SU-DHL-6 (cell line): ENCODE data around the gene CDH23.

Experiments
- H2AFZ ChIP-seq: fragments of 200-600 bp; sonication (generic); 2 replicates; pipeline ENCODE4 v1.6.1; 2014; ENCODE audit warnings: low read depth, mild to moderate bottlenecking, moderate library complexity, mixed read lengths, antibody characterized with exemption, low read length; ENCODE audit not compliant: severe bottlenecking
- H3F3A ChIP-seq: fragments of 200-600 bp; shearing (Covaris generic); 2 replicates; pipeline ENCODE4 v1.6.0; 2016; ENCODE audit warnings: antibody characterized with exemption, mild to moderate bottlenecking; ENCODE audit not compliant: insufficient read depth
- H3K27ac ChIP-seq: fragments of 200-600 bp; sonication (generic); 2 replicates; pipeline ENCODE4 v1.5.1; 2016; ENCODE audit warnings: low read depth, mild to moderate bottlenecking, low read length, moderate library complexity, mixed read lengths
- H3K27me3 ChIP-seq: fragments of 200-600 bp; sonication (generic), shearing (Covaris generic); 2 replicates; pipeline ENCODE4 v1.6.0; 2014; ENCODE audit warnings: mild to moderate bottlenecking, low read length
- H3K36me3 ChIP-seq: fragments of 200-600 bp; sonication (generic); 2 replicates; pipeline ENCODE4 v1.6.1; 2014; ENCODE audit warnings: mild to moderate bottlenecking, low read length, mixed read lengths
- H3K4me2 ChIP-seq: fragments of 300-600, 200-600 bp; shearing (Covaris generic), sonication (generic); 2 replicates; pipeline ENCODE4 v1.6.0; 2014; ENCODE audit warnings: low read length, low read depth, mild to moderate bottlenecking; ENCODE audit not compliant: poor library complexity, severe bottlenecking
- H3K4me3 ChIP-seq: fragments of 200-600 bp; sonication (generic); 2 replicates; pipeline ENCODE4 v1.5.1; 2014; ENCODE audit warnings: antibody characterized with exemption, low read length, mild to moderate bottlenecking, mixed read lengths; ENCODE audit not compliant: insufficient read depth, poor library complexity, severe bottlenecking
- H3K79me2 ChIP-seq: fragments of 200-600 bp; sonication (generic); 2 replicates; pipeline ENCODE4 v1.6.1; 2014; ENCODE audit warnings: mild to moderate bottlenecking, low read length, moderate library complexity; ENCODE audit not compliant: insufficient read depth
- H3K9ac ChIP-seq: fragments of 200-600 bp; sonication (generic); 2 replicates; pipeline ENCODE4 v1.7.0; 2014; ENCODE audit warnings: mild to moderate bottlenecking, low read length
- H3K9me2 ChIP-seq: fragments of 200-600 bp; sonication (generic); replicated peaks from 2 replicates; pipeline ENCODE4 v1.6.1; 2014; ENCODE audit warnings: low read length; ENCODE audit not compliant: insufficient read depth
- H3K9me3 ChIP-seq: fragments of 200-600 bp; sonication (generic); 2 replicates; pipeline ENCODE4 v1.6.1; 2014; ENCODE audit warnings: low read length, mixed read lengths; ENCODE audit not compliant: insufficient read depth
- H4K20me1 ChIP-seq: fragments of 200-600 bp; sonication (generic); 2 replicates; pipeline ENCODE4 v1.6.1; 2014; ENCODE audit warnings: low read depth, mild to moderate bottlenecking, antibody characterized with exemption, low read length, moderate library complexity, mixed read lengths
- EZH2phosphoT487 ChIP-seq: fragments of 200-600 bp; sonication (generic), shearing (Covaris generic); conservative IDR thresholded peaks from 2 replicates; pipeline ENCODE4 v1.6.1; 2018; ENCODE audit warnings: mild to moderate bottlenecking, antibody characterized with exemption, low read length, moderate library complexity, mixed read lengths
- TF ChIP-seq, protein P1 (sequence below): fragments of 200-600 bp; sonication (generic); IDR thresholded peaks from one replicate; pipeline ENCODE4 v1.5.1; 2017; ENCODE audit warnings: antibody characterized with exemption, mild to moderate bottlenecking, low read length, moderate library complexity; ENCODE audit not compliant: insufficient read depth, poor library complexity, severe bottlenecking

CDH23 gene

DNA sequence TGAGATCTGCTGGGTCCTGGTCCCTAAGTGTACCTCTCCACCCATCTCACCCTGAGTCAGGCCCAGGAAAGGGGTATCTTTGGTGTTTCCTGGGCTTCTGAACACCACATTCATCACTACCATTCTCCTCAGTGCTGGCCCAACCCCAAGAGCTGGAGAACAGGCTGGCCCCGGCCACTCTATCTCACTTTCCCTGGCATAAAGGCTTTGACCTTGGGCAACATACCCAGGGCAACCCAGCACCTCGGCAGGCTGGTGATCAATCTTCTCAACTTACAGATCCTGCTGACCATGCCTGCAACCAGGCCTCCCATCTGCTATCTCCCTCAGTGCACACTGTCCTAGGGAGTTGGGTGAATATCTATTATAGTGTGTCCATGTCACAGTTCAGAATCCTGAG, 374.5 kb downstream of the CDH23 start:
- Histone ChIP-seq H3K9me3 (no peaks in the 10 kb centered on the region), H2AFZ (no peak overlapping the region), H3F3A (no peaks in the 10 kb centered on the region), H3K79me2 (no peaks in the 10 kb centered on the region), H3K27ac (no peak overlapping the region), H3K9ac (no peak overlapping the region), H3K4me3 (no peak overlapping the region), H3K27me3 (no peaks in the 10 kb centered on the region), H3K9me2 (no peaks in the 10 kb centered on the region), H3K4me2 (no peak overlapping the region), H4K20me1 (no peaks in the 10 kb centered on the region), H3K36me3 (no peaks in the 10 kb centered on the region)
- TF ChIP-seq, protein P1, sequence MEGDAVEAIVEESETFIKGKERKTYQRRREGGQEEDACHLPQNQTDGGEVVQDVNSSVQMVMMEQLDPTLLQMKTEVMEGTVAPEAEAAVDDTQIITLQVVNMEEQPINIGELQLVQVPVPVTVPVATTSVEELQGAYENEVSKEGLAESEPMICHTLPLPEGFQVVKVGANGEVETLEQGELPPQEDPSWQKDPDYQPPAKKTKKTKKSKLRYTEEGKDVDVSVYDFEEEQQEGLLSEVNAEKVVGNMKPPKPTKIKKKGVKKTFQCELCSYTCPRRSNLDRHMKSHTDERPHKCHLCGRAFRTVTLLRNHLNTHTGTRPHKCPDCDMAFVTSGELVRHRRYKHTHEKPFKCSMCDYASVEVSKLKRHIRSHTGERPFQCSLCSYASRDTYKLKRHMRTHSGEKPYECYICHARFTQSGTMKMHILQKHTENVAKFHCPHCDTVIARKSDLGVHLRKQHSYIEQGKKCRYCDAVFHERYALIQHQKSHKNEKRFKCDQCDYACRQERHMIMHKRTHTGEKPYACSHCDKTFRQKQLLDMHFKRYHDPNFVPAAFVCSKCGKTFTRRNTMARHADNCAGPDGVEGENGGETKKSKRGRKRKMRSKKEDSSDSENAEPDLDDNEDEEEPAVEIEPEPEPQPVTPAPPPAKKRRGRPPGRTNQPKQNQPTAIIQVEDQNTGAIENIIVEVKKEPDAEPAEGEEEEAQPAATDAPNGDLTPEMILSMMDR: no peak
- no peak for TF ChIP-seq EZH2phosphoT487

DNA sequence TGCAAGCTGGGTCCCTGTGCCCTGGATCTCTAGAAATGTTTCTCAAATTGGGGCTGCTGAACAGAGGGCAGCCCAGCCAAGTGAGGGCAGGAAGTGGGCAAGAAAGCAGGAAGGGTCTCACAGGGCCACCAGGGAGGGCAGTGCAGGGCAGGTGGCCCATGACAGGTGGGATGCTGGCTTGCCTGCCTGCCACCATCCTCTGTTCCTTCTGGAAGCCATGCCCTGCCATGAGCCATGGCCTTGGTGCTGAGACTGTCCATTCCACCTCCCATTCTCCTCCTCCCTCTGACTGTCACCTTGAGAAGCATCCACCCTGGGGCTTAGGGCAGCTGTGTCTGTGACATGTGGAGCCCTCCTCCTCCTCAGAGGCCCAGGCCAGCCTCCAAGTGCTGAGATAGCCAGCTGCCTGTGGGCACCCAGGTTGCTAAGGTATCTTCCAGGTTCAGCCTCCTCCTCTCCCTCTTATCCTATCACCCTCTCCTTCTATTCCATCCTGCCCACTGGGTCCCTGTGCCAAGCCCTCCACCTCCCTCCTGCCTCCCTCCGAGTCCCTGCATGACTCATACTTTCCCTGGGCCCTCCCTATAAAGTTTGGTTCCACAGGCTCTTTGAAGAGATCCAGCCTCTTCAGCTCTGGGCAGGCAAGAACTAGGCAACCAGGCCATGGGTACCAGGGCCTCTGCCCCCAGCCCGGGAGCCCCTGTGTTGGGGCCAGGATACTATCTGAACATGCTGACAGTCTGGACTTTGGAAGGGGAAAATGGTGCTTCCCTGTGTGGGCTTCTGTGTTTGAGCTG, 375.3 kb downstream of the CDH23 start:
- Histone ChIP-seq H3K36me3 (no peaks in the 10 kb centered on the region), H3K79me2 (no peaks in the 10 kb centered on the region), H4K20me1 (no peaks in the 10 kb centered on the region), H3K9ac (no peak overlapping the region), H3K9me2 (no peaks in the 10 kb centered on the region), H3K4me3 (no peak overlapping the region), H3K27me3 (no peaks in the 10 kb centered on the region), H3F3A (no peaks in the 10 kb centered on the region), H3K4me2 (no peak overlapping the region), H3K27ac (no peak overlapping the region), H3K9me3 (no peaks in the 10 kb centered on the region), H2AFZ (no peak overlapping the region)
- no peak for TF ChIP-seq EZH2phosphoT487
- TF ChIP-seq, protein P1: no peak

DNA sequence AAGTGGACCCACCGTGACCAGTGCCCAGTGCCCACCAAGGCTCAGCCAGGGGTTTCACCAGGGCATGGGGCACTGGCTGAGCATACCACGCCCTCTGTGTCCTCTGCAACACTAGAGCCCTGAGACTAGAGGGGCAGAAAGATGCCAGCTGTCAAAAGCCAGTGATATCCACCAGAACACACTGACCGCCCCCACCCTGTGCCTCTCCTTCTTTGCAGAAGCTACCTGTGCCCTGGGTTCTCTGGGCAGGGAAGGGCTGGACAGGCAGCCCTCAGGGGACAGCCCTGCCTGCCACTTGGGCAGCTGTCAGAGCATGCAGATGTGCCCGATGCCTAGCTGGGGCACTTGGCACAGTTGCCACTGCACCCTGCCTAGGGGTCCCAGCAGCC, 376.1 kb downstream of the CDH23 start:
- Histone ChIP-seq H3F3A (no peaks in the 10 kb centered on the region), H3K36me3 (no peaks in the 10 kb centered on the region), H3K4me3 (no peak overlapping the region), H3K4me2 (no peak overlapping the region), H3K9ac (no peak overlapping the region), H4K20me1 (no peaks in the 10 kb centered on the region), H2AFZ (no peak overlapping the region), H3K27ac (no peak overlapping the region), H3K9me2 (no peaks in the 10 kb centered on the region), H3K27me3 (no peaks in the 10 kb centered on the region), H3K9me3 (no peaks in the 10 kb centered on the region), H3K79me2 (no peaks in the 10 kb centered on the region)
- no peak for TF ChIP-seq EZH2phosphoT487
- TF ChIP-seq, protein P1: no peak
